GM12878 (cell line): ENCODE data around the gene PAM. TPM values are rescaled to one million over a fixed set of nuclear protein-coding genes. Genes with fewer than 3 reads are reported as not detected.

ENCODE experiments used
- ATAC-seq: fragments of 200-7000 bp; cut with Tn5 transposase; 3 replicates; pipeline ENCODE4 v1.9.1; 2020; ENCODE audit warnings: mild to moderate bottlenecking, moderate library complexity
- BruUV-seq: library from RNA; stranded (reverse); fragments of 400-500 nt; replicated peaks from 2 replicates; lab custom pipeline; 2021; lab: Mats Ljungman, UMichigan
- CTCF ChIA-PET: fragments of 300-600 bp; sonication (Branson Sonifier 250); formaldehyde crosslinking; extraction: SDS; loops from one replicate; lab custom pipeline; 2021; ENCODE audit warnings: inconsistent platforms; lab: Yijun Ruan, JAX
- POLR2A ChIA-PET: fragments of 350-600 bp; formaldehyde crosslinking; extraction: SDS; loops from one replicate; lab custom pipeline; 2021; ENCODE audit warnings: inconsistent platforms; lab: Charles Lee
- RAD21 ChIA-PET: fragments of 300-600 bp; sonication (Branson Sonifier 250); formaldehyde crosslinking; loops from one replicate; lab custom pipeline; 2023; ENCODE audit warnings: antibody characterized with exemption; ENCODE audit not compliant: unreplicated experiment; lab: Charles Lee
- SMC1A ChIA-PET: fragments of 300-600 bp; sonication (Branson Sonifier 250); formaldehyde crosslinking; loops from one replicate; lab custom pipeline; 2023; ENCODE audit not compliant: unreplicated experiment, uncharacterized antibody; lab: Charles Lee
- DNase-seq: peaks from one replicate; pipeline ENCODE4 v3.0.0-alpha.2; 2011; ENCODE audit warnings: low read depth, low spot score
- FAIRE-seq: peaks from 3 replicates; lab custom pipeline; 2011; peaks lifted over from hg19 to GRCh38; lab: Jason Lieb, UNC
- H2AFZ ChIP-seq: 2 replicates; pipeline ENCODE4 v1.6.0; 2011; ENCODE audit warnings: low read depth, low read length, control low read depth; ENCODE audit not compliant: control insufficient read depth
- H3K27ac ChIP-seq: 2 replicates; pipeline ENCODE4 v1.5.1; 2011; ENCODE audit warnings: control low read depth; ENCODE audit not compliant: control insufficient read depth, insufficient read depth
- H3K27me3 ChIP-seq, 2 experiments: replicated peaks in 1 of 2; 2 replicates each; pipeline versions ENCODE4 v1.6.0 to v1.6.1; 2011; ENCODE audit warnings: low read length in 1 of 2; ENCODE audit not compliant: control insufficient read depth in 2 of 2, insufficient read depth in 2 of 2
- H3K36me3 ChIP-seq, 2 experiments: 2 replicates each; pipeline ENCODE4 v1.5.1; 2011; ENCODE audit warnings: low read length in 1 of 2; ENCODE audit not compliant: control insufficient read depth in 2 of 2, insufficient read depth in 2 of 2
- H3K4me1 ChIP-seq: 2 replicates; pipeline ENCODE4 v1.6.1; 2011; ENCODE audit warnings: mild to moderate bottlenecking, low read length, moderate library complexity, mixed read lengths; ENCODE audit not compliant: control insufficient read depth, insufficient read depth
- H3K4me2 ChIP-seq: 2 replicates; pipeline ENCODE4 v1.6.0; 2011; ENCODE audit warnings: control low read depth; ENCODE audit not compliant: control insufficient read depth, insufficient read depth
- H3K4me3 ChIP-seq: fragments of 200-600 bp; sonication (generic); 2 replicates; pipeline ENCODE4 v1.5.1; 2016
- H3K79me2 ChIP-seq: 2 replicates; pipeline ENCODE4 v1.6.0; 2011; ENCODE audit warnings: low read length; ENCODE audit not compliant: control insufficient read depth, insufficient read depth
- H3K9ac ChIP-seq: 2 replicates; pipeline ENCODE4 v1.8.0; 2011; ENCODE audit warnings: low read length, control low read depth, mixed read lengths; ENCODE audit not compliant: control insufficient read depth, insufficient read depth
- H3K9me3 ChIP-seq: replicated peaks from 3 replicates; pipeline ENCODE4 v1.5.1; 2011; ENCODE audit warnings: mild to moderate bottlenecking, low read length; ENCODE audit not compliant: control insufficient read depth, insufficient read depth
- H4K20me1 ChIP-seq: 2 replicates; pipeline ENCODE4 v1.6.0; 2011; ENCODE audit not compliant: control insufficient read depth, insufficient read depth
- CBX3 ChIP-seq: fragments of 200-600 bp; sonication (generic); IDR thresholded peaks from 2 replicates; pipeline ENCODE4 v1.6.1; 2016; ENCODE audit warnings: low read depth, borderline replicate concordance
- GATAD2B ChIP-seq: fragments of 450-650 bp; conservative IDR thresholded peaks from 2 replicates; pipeline ENCODE4 v1.6.1; 2017; ENCODE audit warnings: low read depth, mild to moderate bottlenecking, moderate library complexity
- HDGF ChIP-seq: fragments of 450-650 bp; IDR thresholded peaks from 2 replicates; pipeline ENCODE4 v1.6.1; 2016; ENCODE audit warnings: antibody characterized with exemption
- KDM1A ChIP-seq: fragments of 200-600 bp; sonication (generic); IDR thresholded peaks from 2 replicates; pipeline ENCODE4 v1.6.1; 2016; ENCODE audit warnings: borderline replicate concordance
- PAX8 ChIP-seq: fragments of 450-650 bp; IDR thresholded peaks from 2 replicates; pipeline ENCODE4 v1.6.1; 2017; ENCODE audit warnings: mild to moderate bottlenecking, moderate library complexity
- WGBS: methylation state at CpG from one replicate; pipeline ENCODE4 v1.1.6; 2016; ENCODE audit warnings: low lambda C conversion rate; ENCODE audit not compliant: insufficient replicate concordance, insufficient coverage; ENCODE audit errors: missing lambda C conversion rate; 5-methylcytosine and 5-hydroxymethylcytosine counted together
- in situ Hi-C: fragments of 300-500 bp; cut with MboI; formaldehyde crosslinking; loops from 9 replicates; pipeline ENCODE4 v1.14.3; 2018; ENCODE audit warnings: mixed read lengths
- intact Hi-C: fragments of 100-400 bp; cut with micrococcal nuclease; formaldehyde crosslinking; loops from one replicate; pipeline ENCODE4 v1.14.2; 2022; ENCODE audit not compliant: unreplicated experiment
- polyA plus RNA-seq, 11 experiments: library from polyadenylated mRNA; depleted of rRNA in 4 of 11; unstranded in 6 of 11; stranded (reverse) in 5 of 11; fragments of >200 nt; fragmentation: Nextera tagmentation in 4 of 11; fragmentation: Illumina TruSeq in 1 of 11; extraction: Ambion mirVana in 4 of 11; extraction: Trizol in 1 of 11; gene quantifications; 1 replicate in 1 of 11; 2 replicates in 10 of 11; pipeline versions ENCODE4 v1.2.1 to v1.2.3, GENCODE V29; 2011 to 2016; ENCODE audit warnings: inconsistent platforms in 2 of 11, missing spikeins in 2 of 11, low read depth in 1 of 11
- total RNA-seq, 4 experiments: library from RNA; depleted of rRNA in 3 of 4; stranded (reverse); fragments of >200 nt in 3 of 4; fragmentation: Illumina TruSeq in 1 of 4; extraction: Trizol in 1 of 4; gene quantifications; 2 replicates each; pipeline versions ENCODE4 v1.2.1 to v1.2.3, GENCODE V29; 2013 to 2021
- TF ChIP-seq, protein P1 (sequence below): fragments of 450-650 bp; IDR thresholded peaks from 2 replicates; pipeline ENCODE4 v1.6.1; 2016; ENCODE audit warnings: mild to moderate bottlenecking
- TF ChIP-seq, protein P2 (sequence below): fragments of 450-650 bp; IDR thresholded peaks from 2 replicates; pipeline ENCODE4 v1.6.1; 2017; ENCODE audit warnings: mild to moderate bottlenecking, low read depth, inconsistent platforms; ENCODE audit not compliant: poor library complexity, severe bottlenecking
- TF ChIP-seq, protein P3 (sequence below): IDR thresholded peaks from 2 replicates; pipeline ENCODE4 v1.6.1; 2012; ENCODE audit warnings: improper control_type of control experiment, low read depth, low read length; ENCODE audit not compliant: insufficient replicate concordance
- TF ChIP-seq, protein P4 (sequence below): fragments of 450-650 bp; IDR thresholded peaks from 2 replicates; pipeline ENCODE4 v1.6.1; 2017; ENCODE audit warnings: mild to moderate bottlenecking

PAM gene
- total and polyA plus RNA-seq, 10 of the 15 experiments (the other 5 are each of a cell fraction or from before 2014, with no cell fraction given): 5.5 to 72.5 (median 15.4) TPM

DNA sequence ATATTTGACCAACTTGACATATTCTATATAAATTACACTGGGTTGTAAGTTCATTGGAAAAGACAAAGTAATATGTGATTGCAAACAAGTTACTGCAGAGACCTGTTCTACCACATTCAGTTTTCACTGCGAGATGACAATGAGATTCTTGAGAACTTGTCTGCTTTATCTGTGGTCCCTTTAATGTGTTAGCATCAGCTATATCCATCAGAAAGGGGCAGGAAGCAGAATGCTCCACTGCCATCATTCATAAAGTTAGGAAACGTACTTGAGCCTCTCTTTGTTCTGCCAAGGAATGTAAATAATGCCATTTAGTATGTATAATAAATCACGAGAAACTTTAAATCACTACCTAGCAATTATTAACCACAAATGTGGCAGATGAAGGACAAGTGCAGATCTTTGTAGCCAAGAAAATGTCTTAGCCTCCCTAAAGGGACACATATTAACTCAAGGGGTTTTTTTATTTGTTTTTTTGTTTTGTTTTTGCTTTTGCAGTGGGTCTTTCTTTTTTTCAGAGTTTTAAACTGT lies 305.4 kb downstream of the PAM start:
- CTCF ChIA-PET: no interaction called here
- no peaks in the 10 kb centered on the region for H3K4me1 ChIP-seq
- H3K27me3 ChIP-seq: no peaks in the 10 kb centered on the region
- intact Hi-C loops (no loop called here), in situ Hi-C loops (no loop called here)
- TF ChIP-seq, protein P1, sequence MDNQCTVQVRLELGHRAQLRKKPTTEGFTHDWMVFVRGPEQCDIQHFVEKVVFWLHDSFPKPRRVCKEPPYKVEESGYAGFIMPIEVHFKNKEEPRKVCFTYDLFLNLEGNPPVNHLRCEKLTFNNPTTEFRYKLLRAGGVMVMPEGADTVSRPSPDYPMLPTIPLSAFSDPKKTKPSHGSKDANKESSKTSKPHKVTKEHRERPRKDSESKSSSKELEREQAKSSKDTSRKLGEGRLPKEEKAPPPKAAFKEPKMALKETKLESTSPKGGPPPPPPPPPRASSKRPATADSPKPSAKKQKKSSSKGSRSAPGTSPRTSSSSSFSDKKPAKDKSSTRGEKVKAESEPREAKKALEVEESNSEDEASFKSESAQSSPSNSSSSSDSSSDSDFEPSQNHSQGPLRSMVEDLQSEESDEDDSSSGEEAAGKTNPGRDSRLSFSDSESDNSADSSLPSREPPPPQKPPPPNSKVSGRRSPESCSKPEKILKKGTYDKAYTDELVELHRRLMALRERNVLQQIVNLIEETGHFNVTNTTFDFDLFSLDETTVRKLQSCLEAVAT: no peak
- TF ChIP-seq PAX8: no peak
- TF ChIP-seq GATAD2B: no peak
- no peak for TF ChIP-seq CBX3
- TF ChIP-seq, protein P2, sequence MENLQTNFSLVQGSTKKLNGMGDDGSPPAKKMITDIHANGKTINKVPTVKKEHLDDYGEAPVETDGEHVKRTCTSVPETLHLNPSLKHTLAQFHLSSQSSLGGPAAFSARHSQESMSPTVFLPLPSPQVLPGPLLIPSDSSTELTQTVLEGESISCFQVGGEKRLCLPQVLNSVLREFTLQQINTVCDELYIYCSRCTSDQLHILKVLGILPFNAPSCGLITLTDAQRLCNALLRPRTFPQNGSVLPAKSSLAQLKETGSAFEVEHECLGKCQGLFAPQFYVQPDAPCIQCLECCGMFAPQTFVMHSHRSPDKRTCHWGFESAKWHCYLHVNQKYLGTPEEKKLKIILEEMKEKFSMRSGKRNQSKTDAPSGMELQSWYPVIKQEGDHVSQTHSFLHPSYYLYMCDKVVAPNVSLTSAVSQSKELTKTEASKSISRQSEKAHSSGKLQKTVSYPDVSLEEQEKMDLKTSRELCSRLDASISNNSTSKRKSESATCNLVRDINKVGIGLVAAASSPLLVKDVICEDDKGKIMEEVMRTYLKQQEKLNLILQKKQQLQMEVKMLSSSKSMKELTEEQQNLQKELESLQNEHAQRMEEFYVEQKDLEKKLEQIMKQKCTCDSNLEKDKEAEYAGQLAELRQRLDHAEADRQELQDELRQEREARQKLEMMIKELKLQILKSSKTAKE: no peak
- no peak for TF ChIP-seq HDGF
- TF ChIP-seq, protein P3, sequence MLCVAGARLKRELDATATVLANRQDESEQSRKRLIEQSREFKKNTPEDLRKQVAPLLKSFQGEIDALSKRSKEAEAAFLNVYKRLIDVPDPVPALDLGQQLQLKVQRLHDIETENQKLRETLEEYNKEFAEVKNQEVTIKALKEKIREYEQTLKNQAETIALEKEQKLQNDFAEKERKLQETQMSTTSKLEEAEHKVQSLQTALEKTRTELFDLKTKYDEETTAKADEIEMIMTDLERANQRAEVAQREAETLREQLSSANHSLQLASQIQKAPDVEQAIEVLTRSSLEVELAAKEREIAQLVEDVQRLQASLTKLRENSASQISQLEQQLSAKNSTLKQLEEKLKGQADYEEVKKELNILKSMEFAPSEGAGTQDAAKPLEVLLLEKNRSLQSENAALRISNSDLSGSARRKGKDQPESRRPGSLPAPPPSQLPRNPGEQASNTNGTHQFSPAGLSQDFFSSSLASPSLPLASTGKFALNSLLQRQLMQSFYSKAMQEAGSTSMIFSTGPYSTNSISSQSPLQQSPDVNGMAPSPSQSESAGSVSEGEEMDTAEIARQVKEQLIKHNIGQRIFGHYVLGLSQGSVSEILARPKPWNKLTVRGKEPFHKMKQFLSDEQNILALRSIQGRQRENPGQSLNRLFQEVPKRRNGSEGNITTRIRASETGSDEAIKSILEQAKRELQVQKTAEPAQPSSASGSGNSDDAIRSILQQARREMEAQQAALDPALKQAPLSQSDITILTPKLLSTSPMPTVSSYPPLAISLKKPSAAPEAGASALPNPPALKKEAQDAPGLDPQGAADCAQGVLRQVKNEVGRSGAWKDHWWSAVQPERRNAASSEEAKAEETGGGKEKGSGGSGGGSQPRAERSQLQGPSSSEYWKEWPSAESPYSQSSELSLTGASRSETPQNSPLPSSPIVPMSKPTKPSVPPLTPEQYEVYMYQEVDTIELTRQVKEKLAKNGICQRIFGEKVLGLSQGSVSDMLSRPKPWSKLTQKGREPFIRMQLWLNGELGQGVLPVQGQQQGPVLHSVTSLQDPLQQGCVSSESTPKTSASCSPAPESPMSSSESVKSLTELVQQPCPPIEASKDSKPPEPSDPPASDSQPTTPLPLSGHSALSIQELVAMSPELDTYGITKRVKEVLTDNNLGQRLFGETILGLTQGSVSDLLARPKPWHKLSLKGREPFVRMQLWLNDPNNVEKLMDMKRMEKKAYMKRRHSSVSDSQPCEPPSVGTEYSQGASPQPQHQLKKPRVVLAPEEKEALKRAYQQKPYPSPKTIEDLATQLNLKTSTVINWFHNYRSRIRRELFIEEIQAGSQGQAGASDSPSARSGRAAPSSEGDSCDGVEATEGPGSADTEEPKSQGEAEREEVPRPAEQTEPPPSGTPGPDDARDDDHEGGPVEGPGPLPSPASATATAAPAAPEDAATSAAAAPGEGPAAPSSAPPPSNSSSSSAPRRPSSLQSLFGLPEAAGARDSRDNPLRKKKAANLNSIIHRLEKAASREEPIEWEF: no peak
- TF ChIP-seq, protein P4, sequence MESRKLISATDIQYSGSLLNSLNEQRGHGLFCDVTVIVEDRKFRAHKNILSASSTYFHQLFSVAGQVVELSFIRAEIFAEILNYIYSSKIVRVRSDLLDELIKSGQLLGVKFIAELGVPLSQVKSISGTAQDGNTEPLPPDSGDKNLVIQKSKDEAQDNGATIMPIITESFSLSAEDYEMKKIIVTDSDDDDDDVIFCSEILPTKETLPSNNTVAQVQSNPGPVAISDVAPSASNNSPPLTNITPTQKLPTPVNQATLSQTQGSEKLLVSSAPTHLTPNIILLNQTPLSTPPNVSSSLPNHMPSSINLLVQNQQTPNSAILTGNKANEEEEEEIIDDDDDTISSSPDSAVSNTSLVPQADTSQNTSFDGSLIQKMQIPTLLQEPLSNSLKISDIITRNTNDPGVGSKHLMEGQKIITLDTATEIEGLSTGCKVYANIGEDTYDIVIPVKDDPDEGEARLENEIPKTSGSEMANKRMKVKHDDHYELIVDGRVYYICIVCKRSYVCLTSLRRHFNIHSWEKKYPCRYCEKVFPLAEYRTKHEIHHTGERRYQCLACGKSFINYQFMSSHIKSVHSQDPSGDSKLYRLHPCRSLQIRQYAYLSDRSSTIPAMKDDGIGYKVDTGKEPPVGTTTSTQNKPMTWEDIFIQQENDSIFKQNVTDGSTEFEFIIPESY: no peak
- no peak for TF ChIP-seq KDM1A
- no peaks in the 10 kb centered on the region for H3K79me2 ChIP-seq
- no TSS peak for BruUV-seq
- SMC1A ChIA-PET: no interaction called here
- WGBS: 30% methylated on average over 3 of the region's 3 CpGs
- no peak overlapping the region for H3K4me3 ChIP-seq
- no peak overlapping the region for H2AFZ ChIP-seq
- no peaks in the 10 kb centered on the region for H3K9me3 ChIP-seq
- no peaks in the 10 kb centered on the region for H4K20me1 ChIP-seq
- POLR2A ChIA-PET: no interaction called here
- RAD21 ChIA-PET: no interaction called here
- no peaks in the 10 kb centered on the region for H3K36me3 ChIP-seq
- no peak overlapping the region for H3K4me2 ChIP-seq
- no peak for FAIRE-seq
- DNase-seq: no peak
- no peak overlapping the region for H3K27ac ChIP-seq
- ATAC-seq: no peak
- H3K9ac ChIP-seq: no peak overlapping the region
